Suppressor macrophage (primary cell): ENCODE results near the gene FHIT.

Experiments
- DNase-seq, 4 experiments: peaks; one replicate each; pipeline ENCODE4 v3.0.0-alpha.2; 2020 to 2022

FHIT gene

DNA sequence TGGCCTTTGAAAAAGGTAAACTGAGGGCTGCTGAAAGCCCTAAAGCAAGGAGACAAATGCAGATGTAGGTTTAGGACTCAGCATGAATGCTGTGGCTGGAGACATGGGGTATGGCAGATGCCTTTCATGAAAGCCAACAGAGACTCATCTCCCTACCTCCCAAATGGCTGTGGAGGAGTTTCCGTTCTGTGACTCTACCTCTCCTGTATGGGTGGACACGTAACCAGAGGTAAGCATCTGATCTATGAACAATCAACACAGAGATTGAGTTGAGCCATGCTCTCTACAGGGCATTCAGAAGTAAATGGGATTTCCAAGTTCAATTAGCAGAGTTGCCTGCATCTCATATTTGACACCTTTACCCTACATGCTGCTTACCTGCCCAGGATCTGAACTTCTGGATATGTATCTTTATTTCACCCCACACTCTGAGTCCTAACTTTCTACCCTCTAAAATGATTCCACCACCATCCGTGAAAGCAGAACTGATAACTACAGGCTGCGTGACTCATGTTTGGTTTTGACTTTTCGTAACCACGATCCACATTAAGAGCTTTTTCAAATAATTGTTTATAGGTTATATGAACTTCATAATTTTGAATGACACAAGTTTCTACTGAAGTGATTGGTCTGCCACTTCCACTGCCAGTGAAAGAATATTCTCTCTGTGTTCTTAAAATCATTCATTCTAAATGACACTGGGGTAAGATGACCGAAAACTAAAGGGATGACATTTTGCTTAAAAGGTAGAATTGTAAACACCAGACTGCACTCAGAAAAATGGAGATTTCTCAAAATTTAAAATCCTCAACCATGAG, 1058.7 kb downstream of the FHIT start:
- peak in 2 of 4 experiments; percentile 14 to 34 for DNase-seq

- DNase-seq, result no peak
Measured at GRCh38 chr3:60190073-60190472, 1061.2 kb downstream of the FHIT start.

DNA sequence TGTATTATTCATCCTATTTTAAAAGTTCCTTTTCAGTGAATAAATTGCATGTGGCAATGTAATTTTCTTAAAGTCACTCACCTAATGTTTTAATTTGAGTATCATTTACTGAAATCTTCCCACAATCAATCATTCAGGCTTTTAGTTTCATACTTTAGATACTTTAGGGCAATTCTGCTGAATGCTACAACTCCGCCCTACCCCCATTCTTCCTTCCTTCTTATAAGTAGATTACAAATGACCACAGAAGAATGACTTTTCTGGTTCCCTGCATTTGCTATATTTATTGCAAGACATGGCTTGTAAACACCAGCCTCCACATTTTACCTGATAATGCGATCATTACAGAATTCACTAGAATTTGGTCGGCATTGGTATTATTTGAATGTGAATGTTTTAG, 1061.9 kb downstream of the FHIT start:
- peak in 2 of 4 experiments; percentile 1 to 21 for DNase-seq

GRCh38 chr3:60188803-60189202, 1062.4 kb downstream of the FHIT start:
- no peak for DNase-seq

- DNase-seq, result no peak
Measured at GRCh38 chr3:60187343-60187742, 1063.9 kb downstream of the FHIT start.

DNA sequence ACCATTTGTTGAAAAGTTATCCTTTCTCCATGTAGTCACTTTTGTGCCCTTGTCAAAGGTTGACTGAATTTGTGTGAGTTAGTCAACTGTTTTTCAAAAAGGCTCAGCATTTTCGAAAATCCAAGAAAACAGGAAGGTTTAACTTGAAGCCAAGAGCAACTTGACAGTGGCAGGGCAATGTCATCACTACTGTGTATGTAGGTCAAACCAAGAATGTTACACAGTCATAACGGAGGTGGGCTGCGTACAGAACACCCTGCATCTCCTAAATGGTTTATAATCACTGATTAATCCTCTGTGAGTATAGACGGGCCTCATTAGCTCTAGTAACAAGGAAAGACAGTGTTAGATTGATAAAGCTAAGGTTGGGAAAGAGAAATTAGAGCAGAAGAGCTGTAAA, 1064.9 kb downstream of the FHIT start:
- DNase-seq, result no peak

- DNase-seq, result no peak
Measured at GRCh38 chr3:60185161-60185560, 1066.1 kb downstream of the FHIT start.

GRCh38 chr3:60182697-60183096, 1068.6 kb downstream of the FHIT start:
- DNase-seq, result no peak

DNA sequence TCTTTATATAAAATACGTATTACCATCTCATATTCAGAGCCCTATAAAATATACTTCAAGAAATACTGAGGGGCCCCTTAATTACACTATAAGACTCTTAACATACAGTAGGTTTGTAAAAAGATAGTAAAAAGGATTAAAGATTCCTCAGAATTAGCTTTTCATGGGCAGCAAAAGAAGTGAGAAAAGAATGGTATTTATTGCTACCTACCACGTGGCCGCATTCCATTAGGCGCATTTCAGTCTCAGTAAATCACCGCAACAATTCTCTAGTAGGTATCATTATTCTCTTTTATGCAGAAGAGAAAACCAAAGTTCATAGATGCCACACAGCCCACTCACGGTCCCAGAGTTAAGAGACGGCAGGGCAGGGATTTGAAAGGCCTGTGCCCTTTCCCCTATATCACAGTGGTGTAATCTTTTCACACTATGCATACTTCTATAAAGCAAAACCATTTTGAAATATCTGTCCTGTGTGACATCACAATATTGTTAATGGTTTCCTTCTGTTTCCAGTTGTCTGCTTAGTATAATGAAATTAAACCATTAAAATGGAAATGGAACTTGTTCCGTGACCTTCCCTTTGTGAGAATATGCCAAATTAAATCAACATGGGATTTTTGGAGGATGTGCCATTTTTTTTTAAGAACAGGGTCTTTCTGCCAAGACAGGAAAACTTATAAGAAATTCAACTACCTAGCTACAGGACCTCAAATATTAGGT, 1072.2 kb downstream of the FHIT start:
- no peak for DNase-seq

GRCh38 chr3:60177726-60178125, 1073.5 kb downstream of the FHIT start:
- no peak for DNase-seq

DNA sequence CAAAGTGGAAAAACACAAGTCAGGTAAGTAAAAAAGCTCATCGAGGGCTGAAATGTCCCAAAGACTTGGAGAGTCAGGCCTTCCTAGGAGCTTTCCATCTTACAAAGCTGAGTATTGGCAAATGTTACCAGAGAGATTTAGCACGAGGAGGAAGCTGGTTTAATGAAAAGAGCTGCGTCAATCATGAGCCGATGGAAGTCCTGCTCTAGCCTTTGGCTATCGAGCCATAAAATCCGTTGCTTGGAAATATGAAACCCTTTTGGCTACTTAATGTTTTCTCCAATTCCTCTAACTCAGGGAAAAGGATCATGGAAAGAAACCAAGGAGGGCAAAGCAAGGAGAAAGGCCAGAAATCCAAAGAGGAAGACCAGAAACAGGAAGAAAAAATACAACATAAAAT, 1074.6 kb downstream of the FHIT start:
- DNase-seq, result no peak

GRCh38 chr3:60175680-60176079, 1075.6 kb downstream of the FHIT start:
- no peak for DNase-seq

- no peak for DNase-seq
Measured at GRCh38 chr3:60169755-60170154, 1081.5 kb downstream of the FHIT start.

- no peak for DNase-seq
Measured at GRCh38 chr3:60167186-60167585, 1084.1 kb downstream of the FHIT start.

DNA sequence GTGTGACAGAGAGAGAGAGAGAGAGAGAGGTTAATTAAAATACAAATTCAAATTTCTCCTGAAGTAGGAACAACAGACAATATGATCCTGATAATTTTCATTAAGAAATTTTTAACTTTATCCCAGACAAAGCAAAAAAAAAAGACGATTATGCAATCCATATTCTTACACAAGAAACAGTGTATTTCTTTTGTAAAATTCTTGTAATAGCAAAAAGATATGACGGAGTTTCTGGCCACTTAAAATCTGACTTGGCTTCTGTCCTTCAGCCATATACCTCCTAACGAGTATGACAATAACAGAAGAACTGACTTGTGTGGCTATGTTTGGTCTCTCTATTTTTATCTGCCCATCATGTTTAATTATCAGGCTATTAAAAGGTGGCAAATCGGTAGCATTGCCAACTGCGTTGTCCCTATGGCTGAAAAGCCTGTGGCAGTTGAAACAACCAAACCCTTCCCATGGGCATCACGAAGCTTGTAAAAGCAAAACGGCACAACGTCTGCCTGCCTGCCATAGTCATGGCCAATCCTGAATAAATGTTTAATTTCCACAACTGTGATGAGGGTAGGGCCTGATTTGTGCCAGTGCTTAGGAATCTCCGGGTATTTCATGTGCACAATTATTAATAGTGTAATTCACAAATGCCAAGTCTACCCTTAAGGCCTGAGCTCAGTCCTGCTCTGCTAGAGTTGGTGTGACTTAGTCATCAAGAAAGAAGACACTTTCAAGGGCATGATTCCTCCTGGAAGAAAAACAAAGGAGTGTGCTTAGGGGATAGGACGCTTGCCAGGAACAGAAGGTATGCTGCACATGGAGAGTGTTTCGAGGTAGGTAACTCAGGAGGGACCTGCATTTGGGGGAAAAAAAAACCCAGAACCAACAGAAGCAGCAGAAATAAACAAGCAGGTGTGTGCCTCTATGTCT, 1090.2 kb downstream of the FHIT start:
- peak in 1 of 4 experiments; percentile 2 for DNase-seq

GRCh38 chr3:60160111-60160821, 1091.0 kb downstream of the FHIT start:
- DNase-seq, result peak in 2 of 4 experiments; percentile 7 to 14

GRCh38 chr3:60158035-60158434, 1093.2 kb downstream of the FHIT start:
- no peak for DNase-seq

DNA sequence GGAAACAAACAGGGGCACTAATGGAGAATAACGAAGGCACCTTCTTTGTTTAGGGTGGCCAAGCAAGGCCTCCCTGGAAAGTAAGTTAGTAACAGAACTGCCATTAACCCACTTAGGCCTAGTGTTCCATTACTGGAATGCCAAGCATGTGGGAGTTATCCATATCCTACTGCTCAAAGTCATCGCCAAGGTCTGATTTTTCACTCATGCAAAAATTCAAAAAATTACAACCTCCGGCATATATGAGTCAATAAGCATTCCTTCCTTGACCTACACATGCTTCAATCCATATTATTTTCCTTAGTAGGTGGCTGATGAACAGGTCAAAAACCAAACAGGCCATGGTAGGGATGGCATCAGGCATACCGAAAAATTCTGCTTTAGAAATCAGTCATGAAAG, 1097.2 kb downstream of the FHIT start:
- DNase-seq, result no peak

DNA sequence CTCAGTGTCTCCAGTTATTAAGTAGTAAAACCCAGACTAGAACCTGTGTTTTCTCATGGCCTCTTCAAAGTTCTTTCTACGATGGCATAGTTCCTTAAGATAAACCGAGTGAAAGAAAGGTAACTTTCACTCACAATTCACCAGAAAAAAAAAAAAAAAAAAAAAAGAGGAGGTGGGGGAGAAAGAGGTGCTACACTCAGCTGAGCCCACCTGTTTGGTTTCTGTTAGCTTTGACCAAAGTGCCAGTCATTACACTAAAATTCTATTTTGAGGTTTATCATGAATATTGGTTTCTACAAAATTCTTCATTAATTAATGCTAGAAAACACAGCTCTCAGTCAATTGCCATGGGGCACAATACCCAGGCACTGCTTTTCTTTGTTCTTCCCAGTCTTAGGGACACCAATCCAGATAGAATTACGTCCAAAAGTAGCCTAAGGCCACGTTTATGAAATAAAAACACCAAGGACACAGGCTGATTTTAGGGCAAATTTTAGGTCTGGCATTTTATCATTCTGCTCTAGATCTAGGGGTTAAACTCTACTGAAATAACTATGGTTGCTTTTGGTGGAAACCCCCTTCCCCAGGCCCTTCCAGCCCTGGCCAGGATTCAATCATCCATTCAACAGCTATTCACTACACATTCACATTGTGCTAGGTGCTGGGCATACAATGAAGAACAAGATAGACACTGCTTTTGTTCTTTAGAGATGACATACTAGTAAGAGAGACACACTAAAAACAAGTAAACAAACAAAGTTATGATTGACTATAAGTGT, 1097.8 kb downstream of the FHIT start:
- no peak for DNase-seq

- DNase-seq, result no peak
Measured at GRCh38 chr3:60149501-60149900, 1101.8 kb downstream of the FHIT start.

DNA sequence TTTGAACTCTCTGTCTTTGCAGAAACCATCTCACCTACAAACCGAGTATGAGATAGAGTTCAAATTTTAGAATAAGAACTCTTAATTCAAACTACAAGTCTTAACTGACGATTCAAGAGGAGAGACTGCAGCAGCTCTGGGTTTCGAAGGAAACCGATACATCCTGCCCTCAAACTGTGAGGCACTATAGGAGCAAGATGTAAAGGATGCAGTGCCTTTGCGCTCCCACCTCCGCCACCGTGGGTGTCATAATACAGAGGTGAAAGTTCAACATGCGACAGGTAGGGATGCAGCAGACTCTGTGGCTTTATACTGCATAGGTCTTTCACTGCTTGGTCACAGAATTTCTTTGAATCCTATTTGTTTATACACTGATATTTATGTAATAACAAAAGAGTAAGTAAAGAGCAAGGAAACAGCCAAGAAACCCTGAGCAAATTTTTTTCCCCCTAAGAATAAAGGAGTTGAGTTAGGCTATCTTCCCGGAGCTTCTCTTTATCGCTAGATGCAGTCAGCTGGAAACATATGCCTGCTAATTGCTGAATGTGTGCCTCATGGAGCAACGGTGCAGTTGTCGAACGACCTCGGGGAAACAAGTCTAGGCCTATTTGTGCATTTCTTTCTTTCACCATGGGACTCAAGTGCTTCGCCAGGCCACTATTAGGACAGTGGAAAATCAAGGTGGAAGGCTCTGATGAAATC, 1103.9 kb downstream of the FHIT start:
- DNase-seq, result no peak
